H1 (cell line): Measurements from ENCODE around the gene GNB1L. TPM values are rescaled to one million over a fixed set of nuclear protein-coding genes. Genes with fewer than 3 reads are reported as not detected.

Experiments used
- CTCF ChIA-PET: fragments of 300-600 bp; sonication (Branson Sonifier 250); formaldehyde crosslinking; loops from one replicate; lab custom pipeline; 2021; ENCODE audit not compliant: partially characterized antibody; lab: Charles Lee
- POLR2A ChIA-PET: fragments of 300-600 bp; sonication (Branson Sonifier 250); formaldehyde crosslinking; loops from one replicate; lab custom pipeline; 2021; ENCODE audit warnings: inconsistent platforms; ENCODE audit not compliant: partially characterized antibody; lab: Charles Lee
- DNase-seq, 2 experiments: peaks; one replicate each; pipeline versions ENCODE4 v3.0.0 to v3.0.0-alpha.2; 2010 to 2022; ENCODE audit warnings: low spot score in 2 of 2, low read depth in 1 of 2, mixed read lengths in 1 of 2
- FAIRE-seq: peaks from 2 replicates; lab custom pipeline; 2011; peaks lifted over from hg19 to GRCh38; lab: Jason Lieb, UNC
- H2AFZ ChIP-seq: 2 replicates; pipeline ENCODE4 v1.8.1; 2012; ENCODE audit warnings: low read length, inconsistent platforms
- H2AK5ac ChIP-seq: 2 replicates; pipeline ENCODE4 v1.6.1; 2013; ENCODE audit warnings: low read depth, low read length
- H2BK120ac ChIP-seq: replicated peaks from 2 replicates; pipeline ENCODE3; 2013; ENCODE audit warnings: low read depth, low read length, inconsistent platforms
- H2BK12ac ChIP-seq: 2 replicates; pipeline ENCODE4 v1.6.1; 2013; ENCODE audit warnings: low read depth, low read length
- H2BK15ac ChIP-seq: 2 replicates; pipeline ENCODE4 v1.6.1; 2013; ENCODE audit warnings: low read length
- H2BK20ac ChIP-seq: 2 replicates; pipeline ENCODE4 v1.6.1; 2013; ENCODE audit warnings: low read length
- H2BK5ac ChIP-seq: 2 replicates; pipeline ENCODE4 v1.6.1; 2013; ENCODE audit warnings: low read depth, low read length
- H3K14ac ChIP-seq: 2 replicates; pipeline ENCODE4 v1.6.1; 2013; ENCODE audit warnings: inconsistent platforms; ENCODE audit not compliant: insufficient read length
- H3K18ac ChIP-seq: 2 replicates; pipeline ENCODE4 v1.6.1; 2013; ENCODE audit warnings: low read length; ENCODE audit errors: extremely low read depth
- H3K23ac ChIP-seq: 2 replicates; pipeline ENCODE4 v1.6.1; 2013; ENCODE audit warnings: inconsistent platforms; ENCODE audit not compliant: insufficient read length
- H3K23me2 ChIP-seq: 2 replicates; pipeline ENCODE4 v1.6.1; 2013; ENCODE audit warnings: low read depth, low read length
- H3K27ac ChIP-seq: 2 replicates; pipeline ENCODE4 v1.6.1; 2011; ENCODE audit warnings: low read depth, low read length, inconsistent platforms
- H3K27me3 ChIP-seq, 4 experiments: replicated peaks in 1 of 4; 1 replicate in 1 of 4; 2 replicates in 3 of 4; pipeline versions ENCODE4 v1.6.1 to v1.8.1; 2011 to 2013; ENCODE audit warnings: low read length in 3 of 4, mild to moderate bottlenecking in 3 of 4, inconsistent platforms in 2 of 4, mixed read lengths in 2 of 4, moderate library complexity in 1 of 4; ENCODE audit not compliant: control insufficient read depth in 3 of 4, insufficient read depth in 3 of 4; ENCODE audit errors: extremely low read depth in 1 of 4
- H3K36me3 ChIP-seq, 4 experiments: 2 replicates each; pipeline versions ENCODE4 v1.6.1 to v1.8.1; 2011 to 2013; ENCODE audit warnings: mild to moderate bottlenecking in 4 of 4, low read length in 3 of 4, moderate library complexity in 2 of 4, control low read depth in 1 of 4, inconsistent platforms in 1 of 4; ENCODE audit not compliant: insufficient read depth in 4 of 4, control insufficient read depth in 2 of 4
- H3K4ac ChIP-seq: replicated peaks from 2 replicates; pipeline ENCODE3; 2013; ENCODE audit warnings: low read length, low read depth, mixed read lengths, inconsistent platforms; ENCODE audit not compliant: insufficient read length
- H3K4me1 ChIP-seq, 4 experiments: replicated peaks in 1 of 4; 1 replicate in 1 of 4; 2 replicates in 3 of 4; pipeline versions ENCODE4 v1.6.1 to v1.8.1; 2011 to 2013; ENCODE audit warnings: low read length in 3 of 4, inconsistent platforms in 2 of 4, mixed read lengths in 1 of 4; ENCODE audit not compliant: insufficient read depth in 4 of 4, control insufficient read depth in 3 of 4
- H3K4me2 ChIP-seq, 2 experiments: 2 replicates each; pipeline versions ENCODE4 v1.6.1 to v1.8.1; 2011 to 2013; ENCODE audit warnings: low read depth in 2 of 2, low read length in 2 of 2, control low read depth in 1 of 2, inconsistent platforms in 1 of 2, mild to moderate bottlenecking in 1 of 2; ENCODE audit not compliant: insufficient read depth in 1 of 2
- H3K4me3 ChIP-seq, 4 experiments: fragments of 200-600, 300-600 bp in 1 of 4; sonication (generic), shearing (Covaris generic), sonication (Bioruptor Twin) in 1 of 4; 2 replicates each; pipeline versions ENCODE4 v1.5.1 to v1.8.1; 2011 to 2016; ENCODE audit warnings: low read length in 4 of 4, low read depth in 3 of 4, control low read depth in 2 of 4, inconsistent platforms in 2 of 4, mild to moderate bottlenecking in 2 of 4, mixed read lengths in 1 of 4, moderate library complexity in 1 of 4; ENCODE audit not compliant: insufficient read depth in 2 of 4; ENCODE audit errors: extremely low read depth in 1 of 4
- H3K56ac ChIP-seq: replicated peaks from 2 replicates; pipeline ENCODE3; 2013; ENCODE audit warnings: low read depth, mild to moderate bottlenecking, mixed read lengths, low read length, inconsistent platforms; ENCODE audit not compliant: insufficient read length
- H3K79me1 ChIP-seq: 2 replicates; pipeline ENCODE4 v1.6.1; 2013; ENCODE audit warnings: low read depth, low read length, control low read depth
- H3K79me2 ChIP-seq, 2 experiments: 2 replicates each; pipeline versions ENCODE4 v1.6.1 to v1.8.1; 2012 to 2013; ENCODE audit warnings: low read length in 2 of 2, mild to moderate bottlenecking in 2 of 2, inconsistent platforms in 1 of 2; ENCODE audit not compliant: insufficient read depth in 2 of 2, control insufficient read depth in 1 of 2
- H3K9ac ChIP-seq, 4 experiments: replicated peaks in 1 of 4; 1 replicate in 1 of 4; 2 replicates in 3 of 4; pipeline versions ENCODE4 v1.6.1 to v1.8.1; 2011 to 2013; ENCODE audit warnings: low read depth in 3 of 4, low read length in 3 of 4, control low read depth in 2 of 4, mild to moderate bottlenecking in 2 of 4, moderate library complexity in 2 of 4, inconsistent platforms in 1 of 4; ENCODE audit errors: extremely low read depth in 1 of 4
- H3K9me3 ChIP-seq, 2 experiments: 2 replicates each; pipeline versions ENCODE4 v1.6.1 to v1.8.1; 2012 to 2013; ENCODE audit warnings: mild to moderate bottlenecking in 2 of 2, moderate library complexity in 2 of 2, control low read depth in 1 of 2, inconsistent platforms in 1 of 2, low read depth in 1 of 2, low read length in 1 of 2, mixed read lengths in 1 of 2; ENCODE audit not compliant: insufficient read depth in 2 of 2
- H4K20me1 ChIP-seq, 2 experiments: replicated peaks in 1 of 2; 2 replicates each; pipeline versions ENCODE3 to v1.8.1; 2011 to 2013; ENCODE audit warnings: inconsistent platforms in 2 of 2, low read length in 2 of 2, mild to moderate bottlenecking in 1 of 2; ENCODE audit not compliant: insufficient read depth in 2 of 2, control insufficient read depth in 1 of 2
- H4K5ac ChIP-seq: 2 replicates; pipeline ENCODE4 v1.6.1; 2013; ENCODE audit warnings: low read length, low read depth, mixed read lengths, inconsistent platforms; ENCODE audit not compliant: insufficient read length
- H4K8ac ChIP-seq: 2 replicates; pipeline ENCODE4 v1.8.0; 2013; ENCODE audit warnings: mild to moderate bottlenecking, moderate library complexity, low read length, inconsistent platforms; ENCODE audit not compliant: insufficient read depth; ENCODE audit errors: extremely low read depth
- H4K91ac ChIP-seq: replicated peaks from 2 replicates; pipeline ENCODE3; 2013; ENCODE audit warnings: low read length, mixed read lengths, inconsistent platforms; ENCODE audit not compliant: insufficient read length
- ASH2L ChIP-seq: fragments of 200-600, 300-600 bp; sonication (generic); IDR thresholded peaks from one replicate; pipeline ENCODE4 v1.7.1; 2017; ENCODE audit warnings: low read length
- BACH1 ChIP-seq: IDR thresholded peaks from 2 replicates; pipeline ENCODE4 v1.6.1; 2012; ENCODE audit warnings: low read length, improper control_type of control experiment
- FOSL1 ChIP-seq: IDR thresholded peaks from 2 replicates; pipeline ENCODE4 v1.6.1; 2011; ENCODE audit warnings: mild to moderate bottlenecking, low read depth, low read length, moderate library complexity; ENCODE audit not compliant: insufficient read depth
- GABPA ChIP-seq: IDR thresholded peaks from 2 replicates; pipeline ENCODE4 v1.6.1; 2011; ENCODE audit warnings: mild to moderate bottlenecking, low read length, moderate library complexity, borderline replicate concordance; ENCODE audit not compliant: insufficient read depth
- JUND ChIP-seq: IDR thresholded peaks from 2 replicates; pipeline ENCODE4 v1.6.1; 2011; ENCODE audit warnings: mild to moderate bottlenecking, improper control_type of control experiment, low read length
- MAFK ChIP-seq: IDR thresholded peaks from 2 replicates; pipeline ENCODE4 v1.6.1; 2012; ENCODE audit warnings: low read depth, mild to moderate bottlenecking, improper control_type of control experiment, low read length
- NRF1 ChIP-seq: IDR thresholded peaks from 2 replicates; pipeline ENCODE4 v1.6.1; 2011; ENCODE audit warnings: mild to moderate bottlenecking, low read depth, low read length, improper control_type of control experiment
- SIX5 ChIP-seq: IDR thresholded peaks from 2 replicates; pipeline ENCODE4 v1.6.1; 2011; ENCODE audit warnings: mild to moderate bottlenecking, low read depth, low read length
- TEAD4 ChIP-seq: IDR thresholded peaks from 2 replicates; pipeline ENCODE4 v1.6.1; 2012; ENCODE audit warnings: low read depth, low read length, inconsistent platforms, mixed read lengths
- WGBS, 2 experiments: shearing (Covaris generic) in 1 of 2; methylation state at CpG; one replicate each; pipeline versions ENCODE4 v1.1.6 to v1.1.7; 2013 to 2015; ENCODE audit warnings: low lambda C conversion rate in 2 of 2, mixed read lengths in 2 of 2, inconsistent platforms in 1 of 2, low coverage in 1 of 2, missing lambda C conversion rate in 1 of 2; ENCODE audit not compliant: insufficient replicate concordance in 2 of 2, insufficient coverage in 1 of 2, insufficient read length in 1 of 2; ENCODE audit errors: extremely low coverage in 1 of 2, missing lambda C conversion rate in 1 of 2; 5-methylcytosine and 5-hydroxymethylcytosine counted together
- polyA plus RNA-seq, 7 experiments: library from polyadenylated mRNA; depleted of rRNA in 3 of 7; stranded (reverse) in 5 of 7; unstranded in 2 of 7; fragments of >200 nt in 5 of 7; fragments of 200-250 nt in 2 of 7; gene quantifications; 1 replicate in 5 of 7; 2 replicates in 1 of 7; 4 replicates in 1 of 7; pipeline versions ENCODE4 v1.2.1 to v1.2.3, GENCODE V29; 2011 to 2013; ENCODE audit warnings: missing spikeins in 2 of 7, mixed read lengths in 2 of 7
- total RNA-seq: library from RNA; stranded (reverse); fragmentation: NEBNext Ultra II Directional; extraction: Animal tissue kit (Norgen Biotek cat#: 25700); gene quantifications from 2 replicates; pipeline ENCODE4 v1.2.1, GENCODE V29; 2021
- TF ChIP-seq, protein P1 (sequence below), 3 experiments: IDR thresholded peaks; 1 replicate in 2 of 3; 2 replicates in 1 of 3; pipeline versions ENCODE4 v1.5.1 to v1.6.1; 2011; ENCODE audit warnings: low read length in 3 of 3, mild to moderate bottlenecking in 3 of 3, inconsistent platforms in 2 of 3, low read depth in 1 of 3, moderate library complexity in 1 of 3; ENCODE audit not compliant: insufficient read depth in 1 of 3; ENCODE audit errors: control extremely low read depth in 1 of 3

GNB1L gene
- total and polyA plus RNA-seq, 2 of the 8 experiments (the other 6 are each of a cell fraction or from before 2014, with no cell fraction given) = 14.0 to 15.6 TPM

DNA sequence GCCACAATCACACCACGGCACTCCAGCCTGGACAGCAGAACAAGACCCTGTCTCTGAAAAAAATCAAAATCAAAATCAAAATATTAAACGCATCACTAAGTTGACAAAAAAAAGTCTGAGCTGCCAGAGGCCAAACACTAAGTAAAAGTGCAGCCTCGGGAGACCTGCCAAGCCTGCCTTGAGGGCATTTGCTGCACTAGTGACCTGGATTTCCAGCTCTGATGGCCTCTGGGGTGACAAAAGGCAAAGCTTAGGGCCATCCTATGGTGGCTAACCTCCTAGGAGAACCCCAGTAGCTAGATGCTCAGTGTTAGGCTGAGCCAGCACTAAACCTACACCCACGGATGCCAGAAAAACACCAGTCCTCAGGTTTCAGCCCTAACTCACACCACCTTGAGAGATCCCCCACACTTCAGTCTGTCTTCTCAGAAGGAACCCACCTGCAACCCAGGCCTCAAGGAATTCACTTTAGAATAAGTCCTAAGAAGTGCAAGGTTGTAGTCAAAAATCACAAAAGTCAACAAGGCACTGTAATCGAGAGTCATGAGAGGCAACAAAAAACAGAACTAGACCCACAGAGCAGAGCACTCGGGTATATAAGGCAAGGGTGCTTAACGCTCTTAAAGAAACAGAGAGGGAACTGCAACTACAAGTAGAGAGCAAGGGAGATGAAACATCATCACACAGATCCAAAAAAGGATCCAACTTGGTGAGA is 28.6 kb downstream of the GNB1L start:
- FAIRE-seq (no peak), DNase-seq (no peak)
- Histone ChIP-seq H2BK15ac (no peak overlapping the region), H2BK12ac (no peak overlapping the region), H2BK5ac (no peak overlapping the region), H3K79me2 (no peaks in the 10 kb centered on the region), H3K4me2 (no peak overlapping the region), H3K36me3 (no peaks in the 10 kb centered on the region), H3K14ac (no peak overlapping the region), H2AFZ (no peak overlapping the region), H4K8ac (no peak overlapping the region), H3K27ac (no peak overlapping the region), H2AK5ac (no peak overlapping the region), H3K4me1 (peaks cover 0 to 8% (median 1%) of the 10 kb centered on the region in 4 experiments; a peak in 4 of 7 replicates), H3K9me3 (no peaks in the 10 kb centered on the region; a peak in 1 of 4 replicates), H3K79me1 (no peaks in the 10 kb centered on the region), H2BK120ac (no peak overlapping the region), H3K56ac (no peak overlapping the region), H3K27me3 (peaks cover 0 to 2% (median 0%) of the 10 kb centered on the region in 4 experiments; a peak in 1 of 7 replicates), H3K23ac (no peak overlapping the region), H4K91ac (no peak overlapping the region), H3K18ac (no peak overlapping the region), H3K4ac (no peak overlapping the region), H4K5ac (no peak overlapping the region), H2BK20ac (no peak overlapping the region), H3K4me3 (no peak overlapping the region), H3K23me2 (no peaks in the 10 kb centered on the region), H3K9ac (no peak overlapping the region), H4K20me1 (peaks cover 0 to 8% of the 10 kb centered on the region in 2 experiments)
- no peak for TF ChIP-seq JUND
- TF ChIP-seq MAFK = no peak
- TF ChIP-seq, protein P1, sequence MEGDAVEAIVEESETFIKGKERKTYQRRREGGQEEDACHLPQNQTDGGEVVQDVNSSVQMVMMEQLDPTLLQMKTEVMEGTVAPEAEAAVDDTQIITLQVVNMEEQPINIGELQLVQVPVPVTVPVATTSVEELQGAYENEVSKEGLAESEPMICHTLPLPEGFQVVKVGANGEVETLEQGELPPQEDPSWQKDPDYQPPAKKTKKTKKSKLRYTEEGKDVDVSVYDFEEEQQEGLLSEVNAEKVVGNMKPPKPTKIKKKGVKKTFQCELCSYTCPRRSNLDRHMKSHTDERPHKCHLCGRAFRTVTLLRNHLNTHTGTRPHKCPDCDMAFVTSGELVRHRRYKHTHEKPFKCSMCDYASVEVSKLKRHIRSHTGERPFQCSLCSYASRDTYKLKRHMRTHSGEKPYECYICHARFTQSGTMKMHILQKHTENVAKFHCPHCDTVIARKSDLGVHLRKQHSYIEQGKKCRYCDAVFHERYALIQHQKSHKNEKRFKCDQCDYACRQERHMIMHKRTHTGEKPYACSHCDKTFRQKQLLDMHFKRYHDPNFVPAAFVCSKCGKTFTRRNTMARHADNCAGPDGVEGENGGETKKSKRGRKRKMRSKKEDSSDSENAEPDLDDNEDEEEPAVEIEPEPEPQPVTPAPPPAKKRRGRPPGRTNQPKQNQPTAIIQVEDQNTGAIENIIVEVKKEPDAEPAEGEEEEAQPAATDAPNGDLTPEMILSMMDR (IDR thresholded peaks at IDR 0.05; ENCODE audit: control extremely low read depth in 1 of 3, insufficient read depth in 1 of 3, low read depth in 1 of 3, low read length in 3 of 3) = no peak
- no peak for TF ChIP-seq TEAD4
- TF ChIP-seq NRF1 = no peak
- no peak for TF ChIP-seq SIX5
- no peak for TF ChIP-seq BACH1
- no peak for TF ChIP-seq GABPA
- no peak for TF ChIP-seq ASH2L
- no peak for TF ChIP-seq FOSL1
- WGBS, 2 experiments = 92% methylated on average over 7 of the region's 7 CpGs; no CpG with 5 or more reads in 1 of the 2 experiments
- ChIA-PET CTCF (interaction anchor here (1.3 to 1.9 kb wide), 4 partner anchors 16 to 60 kb away, joined by 3 to 5 read pairs (median 4); no protein-coding TSS in a partner anchor), POLR2A (no interaction called here)
